ENCODE data around the gene UPK2.

- TF ChIP-seq POLR2A (IDR thresholded peaks at IDR 0.05; ENCODE audit: low read length) = no peak
- TF ChIP-seq GATA1 (IDR thresholded peaks at IDR 0.05; ENCODE audit: low read depth, low read length) = no peak
These were observed 37.9 kb upstream of the UPK2 start for GRCh38 chr11:118918128-118918685.
